Superior temporal gyrus (tissue), 1 donor: Measurements from ENCODE around the gene SPON1.
A peak's percentile ranks its signal among the peaks of the same experiment; 100 is the strongest.
"Not testable (repeated sequence)": the region's sequence is repeated elsewhere in the genome, so short reads cannot be mapped to it uniquely, and the experiment has no call there.

Experiments used
- DNase-seq: peaks from one replicate; pipeline ENCODE4 v3.0.0-alpha.2; 2016; ENCODE audit errors: extremely low spot score

The SPON1 gene

GRCh38 chr11:14124886-14125285, 162.4 kb downstream of the SPON1 start:
- DNase-seq, result no peak

DNA sequence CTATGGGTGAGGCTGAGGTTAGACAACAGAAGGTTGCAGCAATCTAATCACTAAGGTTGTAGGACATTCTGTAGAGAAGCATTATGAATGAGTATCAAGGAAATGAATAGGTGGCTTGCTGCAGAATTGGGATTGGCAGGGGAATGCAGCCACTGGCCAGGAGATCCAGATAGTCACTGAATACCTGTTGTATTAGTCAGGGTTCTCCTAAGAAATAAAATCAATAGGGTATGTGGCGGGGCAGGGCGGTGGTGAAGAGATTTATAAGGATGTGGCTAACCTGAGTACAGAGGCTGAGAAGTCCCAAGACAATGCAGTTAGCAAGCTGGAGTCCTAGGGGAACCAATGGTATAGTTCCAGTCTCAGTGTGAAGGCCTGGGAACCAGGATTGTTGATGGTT, 163.0 kb downstream of the SPON1 start:
- DNase-seq, result no peak

DNA sequence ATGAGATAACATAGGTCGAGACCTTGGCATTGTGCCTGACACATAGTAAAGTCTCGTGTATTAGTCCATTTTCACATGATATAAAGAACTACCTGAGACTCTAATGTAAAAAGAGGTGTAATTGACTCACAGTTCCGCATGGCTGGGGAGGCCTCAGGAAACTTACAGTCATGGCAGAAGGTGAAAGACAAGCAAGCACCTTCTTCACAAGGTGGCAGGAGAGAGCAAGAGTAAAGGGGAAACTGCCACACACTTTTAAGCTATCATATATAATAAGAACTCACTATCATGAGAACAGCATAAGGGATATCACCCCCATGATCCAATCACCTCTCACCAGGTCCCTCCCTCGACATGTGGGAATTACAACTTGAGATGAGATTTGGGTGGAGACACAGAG, 165.2 kb downstream of the SPON1 start:
- DNase-seq, result no peak

DNA sequence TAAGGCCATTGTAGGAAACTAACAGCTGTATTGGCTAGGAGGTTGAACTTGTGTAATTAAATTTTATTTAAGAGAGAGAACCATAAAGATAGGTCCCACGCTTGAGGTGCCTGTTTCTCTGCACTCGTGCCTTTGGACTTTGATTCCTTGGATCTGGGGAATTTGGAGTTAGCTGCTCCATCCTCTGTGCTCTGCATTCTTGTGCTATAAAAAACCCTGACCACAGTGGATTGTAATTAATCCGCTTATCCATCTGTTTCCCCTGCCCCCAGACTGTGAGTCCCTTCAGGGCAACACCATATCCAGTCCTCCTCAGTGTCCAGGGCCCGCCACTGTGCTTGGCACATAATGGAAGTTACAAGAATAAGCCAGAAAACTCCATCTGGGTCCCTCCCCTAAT, 169.8 kb downstream of the SPON1 start:
- DNase-seq, result no peak

GRCh38 chr11:14133381-14133780, 170.9 kb downstream of the SPON1 start:
- DNase-seq, result no peak

- no peak for DNase-seq
Observed at GRCh38 chr11:14136561-14136960, 174.0 kb downstream of the SPON1 start.

- no peak for DNase-seq
Observed at GRCh38 chr11:14137284-14137683, 174.8 kb downstream of the SPON1 start.

GRCh38 chr11:14140991-14141390, 178.5 kb downstream of the SPON1 start:
- DNase-seq, result no peak

DNA sequence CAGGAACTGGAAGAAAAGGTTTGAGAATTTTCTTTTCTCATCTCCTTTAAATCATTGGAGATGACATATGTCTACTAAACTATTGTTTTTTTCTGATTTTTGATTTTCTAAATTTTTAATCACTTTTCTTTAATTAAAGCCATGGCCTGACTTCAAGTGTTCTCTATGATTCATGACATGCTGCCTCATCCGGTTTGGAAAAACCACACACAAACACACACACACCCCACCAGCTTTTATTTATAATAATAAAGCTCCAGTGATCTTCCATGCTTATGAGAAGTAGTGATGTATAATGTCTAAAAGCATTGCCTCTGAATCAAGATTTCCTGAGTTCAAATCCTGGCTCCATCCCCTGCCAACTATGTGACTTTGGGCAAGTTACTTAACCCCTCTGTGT, 179.2 kb downstream of the SPON1 start:
- DNase-seq, result no peak

GRCh38 chr11:14144934-14145333, 182.4 kb downstream of the SPON1 start:
- DNase-seq, result no peak

DNA sequence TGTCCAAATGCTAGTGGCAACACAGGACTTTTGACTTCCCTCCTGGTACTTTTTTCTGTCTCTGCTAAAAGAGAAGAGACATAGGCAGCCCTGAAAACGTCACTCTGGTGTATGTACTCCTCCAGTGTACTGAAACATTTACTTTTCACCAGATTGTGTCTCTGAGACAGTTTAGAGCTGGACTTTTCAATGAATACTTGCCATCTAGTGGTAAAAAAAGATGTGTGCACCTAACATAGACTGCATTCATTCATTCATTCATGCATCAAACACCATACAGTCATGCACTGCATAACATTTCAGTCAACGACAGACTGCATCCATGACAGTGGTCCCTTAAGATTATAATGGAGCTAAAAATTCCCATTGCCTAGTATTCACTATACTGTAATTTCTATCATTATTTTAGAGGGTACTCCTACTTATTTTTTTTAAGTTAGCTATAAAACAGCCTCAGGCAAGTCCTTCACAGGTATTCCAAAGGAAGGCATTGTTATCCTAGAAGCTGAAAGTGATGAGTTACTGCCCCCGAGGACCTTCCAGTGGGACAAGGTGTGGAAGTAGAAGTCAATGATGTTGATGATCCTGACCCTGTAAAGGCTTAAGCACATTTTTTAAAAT, 186.2 kb downstream of the SPON1 start:
- DNase-seq, result peak; percentile 59

- no peak for DNase-seq
Observed at GRCh38 chr11:14149683-14150082, 187.2 kb downstream of the SPON1 start.

- no peak for DNase-seq
Observed at GRCh38 chr11:14150878-14151277, 188.4 kb downstream of the SPON1 start.

DNA sequence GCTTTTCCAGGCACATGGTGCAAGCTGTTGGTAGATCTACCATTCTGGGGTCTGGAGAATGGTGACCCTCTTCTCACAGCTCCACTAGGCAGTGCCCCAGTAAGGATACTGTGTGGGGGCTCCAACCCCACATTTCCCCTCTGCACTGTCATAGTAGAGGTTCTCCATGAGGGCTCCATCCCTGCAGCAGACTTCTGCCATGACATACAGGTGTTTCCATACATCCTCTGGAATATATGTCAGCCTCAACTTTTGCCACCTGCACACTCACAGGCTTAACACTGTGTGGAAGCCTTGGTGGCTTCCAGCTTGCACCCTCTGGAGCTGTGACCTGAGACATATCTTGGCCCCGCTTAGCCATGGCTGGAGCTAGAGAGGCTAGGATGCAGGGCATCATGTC, 191.6 kb downstream of the SPON1 start:
- not testable (repeated sequence) for DNase-seq

- no peak for DNase-seq
Observed at GRCh38 chr11:14158393-14158792, 195.9 kb downstream of the SPON1 start.

GRCh38 chr11:14163576-14163975, 201.1 kb downstream of the SPON1 start:
- no peak for DNase-seq

DNA sequence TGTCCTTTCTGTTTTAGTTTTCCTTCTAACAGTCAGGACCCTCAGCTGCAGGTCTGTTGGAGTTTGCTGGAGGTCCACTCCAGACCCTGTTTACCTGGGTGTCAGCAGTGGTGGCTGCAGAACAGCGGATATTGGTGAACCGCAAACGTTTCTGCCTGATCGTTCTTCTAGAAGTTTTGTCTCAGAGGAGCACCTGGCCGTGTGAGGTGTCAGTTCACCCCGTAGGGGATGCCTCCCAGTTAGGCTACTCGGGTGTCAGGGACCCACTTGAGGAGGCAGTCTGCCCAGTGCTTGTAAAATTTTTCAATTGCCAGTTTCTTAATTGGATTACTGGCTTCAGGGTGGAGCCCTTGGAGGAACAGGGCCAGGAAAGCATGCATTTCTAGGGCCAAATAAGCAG, 211.2 kb downstream of the SPON1 start:
- DNase-seq, result not testable (repeated sequence)

DNA sequence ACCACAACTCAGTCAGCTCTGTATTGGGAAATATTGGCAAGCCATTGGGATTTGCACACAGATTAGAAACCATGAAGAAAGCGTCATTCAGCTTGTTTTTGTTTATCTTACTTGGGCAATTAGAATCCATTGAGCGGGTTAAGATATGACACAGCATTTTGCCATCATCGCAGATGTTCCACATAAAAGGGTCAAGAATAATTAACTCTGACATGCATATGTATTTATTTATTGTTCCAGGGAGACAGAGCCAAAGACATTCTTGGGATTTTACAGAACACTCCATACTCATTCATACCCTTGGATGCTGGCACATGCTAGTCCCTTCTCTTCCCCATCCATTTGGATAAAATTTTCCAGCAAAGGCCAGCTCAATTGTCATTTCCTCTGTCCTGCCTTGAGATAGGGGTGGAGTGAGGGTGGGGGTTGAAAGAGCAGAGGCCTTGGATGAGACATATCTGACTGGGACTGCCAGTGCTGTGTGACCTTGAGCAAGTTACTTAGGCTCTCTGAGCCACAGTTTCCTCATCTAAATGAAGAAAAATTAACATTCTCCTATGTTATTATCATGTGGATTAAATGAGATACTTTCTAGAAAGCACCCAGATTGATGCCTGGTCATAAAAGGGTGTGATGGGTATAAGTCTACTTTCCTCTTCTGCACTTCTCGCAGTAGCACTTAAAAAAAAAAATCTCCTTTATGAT, 216.7 kb downstream of the SPON1 start:
- no peak for DNase-seq

DNA sequence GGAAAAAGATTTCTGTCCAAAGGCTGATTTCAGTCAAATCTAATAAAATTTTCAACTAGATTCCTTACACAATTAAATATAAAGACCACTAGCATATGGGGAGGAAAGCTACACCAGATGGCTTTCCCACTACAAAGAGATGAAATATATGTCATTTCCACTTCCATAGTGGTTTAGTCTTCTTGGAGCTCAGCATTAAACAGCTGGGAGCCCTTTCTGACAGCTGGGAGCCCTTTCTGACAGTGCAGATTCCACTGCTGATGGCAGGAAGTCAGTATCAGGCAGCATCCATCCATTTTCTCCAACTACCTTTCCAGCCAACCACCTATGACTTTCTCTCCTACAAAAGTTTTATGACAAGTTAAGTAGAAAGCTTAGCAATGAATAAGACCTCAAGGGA, 218.6 kb downstream of the SPON1 start:
- no peak for DNase-seq

DNA sequence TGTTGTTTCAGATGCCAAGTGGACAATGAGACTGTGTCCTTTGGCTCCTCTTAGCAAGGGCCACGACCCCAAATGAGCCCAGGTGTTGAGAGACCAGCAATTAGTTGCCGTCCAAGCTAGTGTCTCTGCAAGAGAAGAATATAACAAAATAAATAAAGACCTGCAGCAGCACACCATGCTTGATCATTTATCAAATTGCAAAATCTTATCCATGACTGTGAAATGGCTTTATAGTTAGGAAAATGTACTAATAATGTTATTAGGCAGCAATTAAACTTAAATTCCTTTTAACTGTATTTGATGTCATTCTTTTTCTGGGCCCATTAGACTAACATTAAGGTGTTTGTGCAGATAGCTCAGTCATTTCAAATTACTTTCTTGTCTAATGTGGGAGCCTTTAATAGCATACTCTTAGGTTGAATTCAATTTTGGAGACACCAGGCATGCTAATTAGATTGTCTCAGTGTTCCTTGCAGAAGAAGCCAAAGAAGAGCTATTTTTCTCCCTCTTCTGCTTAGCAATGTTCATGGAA, 220.4 kb downstream of the SPON1 start:
- no peak for DNase-seq

GRCh38 chr11:14184028-14184940, 221.8 kb downstream of the SPON1 start:
- no peak for DNase-seq

- no peak for DNase-seq
Observed at GRCh38 chr11:14185461-14185860, 222.9 kb downstream of the SPON1 start.
